ENCODE results near the gene CDH2. TPM values are rescaled to one million over a fixed set of nuclear protein-coding genes. Genes with fewer than 3 reads are reported as not detected.

CDH2 gene
- total RNA-seq, 1 donor from 2014 or later = 363 TPM

DNA sequence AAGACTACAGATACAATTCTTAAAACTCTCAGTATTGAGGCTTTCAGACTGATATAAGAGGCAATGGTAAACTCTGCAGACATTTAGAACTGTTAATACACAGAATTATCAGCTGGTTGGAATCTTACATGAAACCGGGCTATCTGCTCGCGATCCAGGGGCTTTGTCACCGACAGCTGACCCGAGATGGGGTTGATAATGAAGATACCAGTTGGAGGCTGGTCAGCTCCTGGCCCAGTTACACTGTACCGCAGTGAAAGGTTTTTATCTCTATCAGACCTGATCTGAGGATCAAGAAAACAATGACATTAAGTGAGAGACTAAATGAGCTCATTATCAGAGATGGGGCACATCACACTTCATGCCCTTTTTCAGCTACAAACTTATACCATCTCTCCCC, 167.3 kb downstream of the CDH2 start:
- peaks cover 24% of the 10 kb centered on the region for H3K79me2 ChIP-seq (ENCODE audit: insufficient read depth, low read length)
- H4K20me1 ChIP-seq (ENCODE audit: insufficient read depth, low read length) = no peaks in the 10 kb centered on the region
- Mint-ChIP-seq H3K27ac (ENCODE audit: unreplicated experiment) (no peak overlapping the region), H3K4me3 (ENCODE audit: unreplicated experiment) (no peak overlapping the region), H3K27me3 (ENCODE audit: low read depth, unreplicated experiment) (no peaks in the 10 kb centered on the region), H3K9me3 (ENCODE audit: unreplicated experiment) (no peaks in the 10 kb centered on the region), H3K36me3 (ENCODE audit: low read depth, unreplicated experiment) (peaks cover 20% of the 10 kb centered on the region), H3K4me1 (ENCODE audit: low read depth, unreplicated experiment) (peaks cover 19% of the 10 kb centered on the region)
- H3K9me3 ChIP-seq (ENCODE audit: insufficient read depth, low read depth, low read length) = no peaks in the 10 kb centered on the region
- no peak for TF ChIP-seq EZH2 (IDR thresholded peaks at IDR 0.05; ENCODE audit: insufficient read depth, low read length)
- TF ChIP-seq, protein P1, sequence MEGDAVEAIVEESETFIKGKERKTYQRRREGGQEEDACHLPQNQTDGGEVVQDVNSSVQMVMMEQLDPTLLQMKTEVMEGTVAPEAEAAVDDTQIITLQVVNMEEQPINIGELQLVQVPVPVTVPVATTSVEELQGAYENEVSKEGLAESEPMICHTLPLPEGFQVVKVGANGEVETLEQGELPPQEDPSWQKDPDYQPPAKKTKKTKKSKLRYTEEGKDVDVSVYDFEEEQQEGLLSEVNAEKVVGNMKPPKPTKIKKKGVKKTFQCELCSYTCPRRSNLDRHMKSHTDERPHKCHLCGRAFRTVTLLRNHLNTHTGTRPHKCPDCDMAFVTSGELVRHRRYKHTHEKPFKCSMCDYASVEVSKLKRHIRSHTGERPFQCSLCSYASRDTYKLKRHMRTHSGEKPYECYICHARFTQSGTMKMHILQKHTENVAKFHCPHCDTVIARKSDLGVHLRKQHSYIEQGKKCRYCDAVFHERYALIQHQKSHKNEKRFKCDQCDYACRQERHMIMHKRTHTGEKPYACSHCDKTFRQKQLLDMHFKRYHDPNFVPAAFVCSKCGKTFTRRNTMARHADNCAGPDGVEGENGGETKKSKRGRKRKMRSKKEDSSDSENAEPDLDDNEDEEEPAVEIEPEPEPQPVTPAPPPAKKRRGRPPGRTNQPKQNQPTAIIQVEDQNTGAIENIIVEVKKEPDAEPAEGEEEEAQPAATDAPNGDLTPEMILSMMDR (IDR thresholded peaks at IDR 0.05; ENCODE audit: insufficient read depth, low read depth, low read length) = no peak
- H3K27me3 ChIP-seq (ENCODE audit: insufficient read depth, low read length) = no peaks in the 10 kb centered on the region
- H3K4me2 ChIP-seq (ENCODE audit: low read length) = no peak overlapping the region
- peaks cover 43% of the 10 kb centered on the region for H3K36me3 ChIP-seq (ENCODE audit: insufficient read depth, low read length)
- FAIRE-seq = no peak
- H3K9ac ChIP-seq (ENCODE audit: low read length) = no peak overlapping the region
- no peak for DNase-seq (ENCODE audit: low read depth)
- no peak overlapping the region for H3K4me3 ChIP-seq (ENCODE audit: insufficient read depth, low read depth, low read length)
- no peak overlapping the region for H3K27ac ChIP-seq (ENCODE audit: low read depth, low read length)
- peaks cover 16% of the 10 kb centered on the region for H3K4me1 ChIP-seq (ENCODE audit: insufficient read depth, low read length)
- H2AFZ ChIP-seq (ENCODE audit: low read depth, low read length) = no peak overlapping the region

GRCh38 chr18:28007841-28008240, 169.1 kb downstream of the CDH2 start:
- no peaks in the 10 kb centered on the region for H3K27me3 ChIP-seq (ENCODE audit: insufficient read depth, low read length)
- no peak overlapping the region for H3K9ac ChIP-seq (ENCODE audit: low read length)
- H3K9me3 ChIP-seq (ENCODE audit: insufficient read depth, low read depth, low read length) = no peaks in the 10 kb centered on the region
- no peak overlapping the region for H2AFZ ChIP-seq (ENCODE audit: low read depth, low read length)
- H3K27me3 Mint-ChIP-seq (ENCODE audit: low read depth, unreplicated experiment) = no peaks in the 10 kb centered on the region
- peaks cover 27% of the 10 kb centered on the region for H3K36me3 Mint-ChIP-seq (ENCODE audit: low read depth, unreplicated experiment)
- H4K20me1 ChIP-seq (ENCODE audit: insufficient read depth, low read length) = no peaks in the 10 kb centered on the region
- H3K27ac ChIP-seq (ENCODE audit: low read depth, low read length) = no peak overlapping the region
- peaks cover 37% of the 10 kb centered on the region for H3K36me3 ChIP-seq (ENCODE audit: insufficient read depth, low read length)
- DNase-seq (ENCODE audit: low read depth) (peak; percentile 49), FAIRE-seq (no peak)
- peaks cover 16% of the 10 kb centered on the region for H3K79me2 ChIP-seq (ENCODE audit: insufficient read depth, low read length)
- H3K9me3 Mint-ChIP-seq (ENCODE audit: unreplicated experiment) = no peaks in the 10 kb centered on the region
- no peak overlapping the region for H3K4me2 ChIP-seq (ENCODE audit: low read length)
- TF ChIP-seq, protein P1 (IDR thresholded peaks at IDR 0.05; ENCODE audit: insufficient read depth, low read depth, low read length) = no peak
- TF ChIP-seq EZH2 (IDR thresholded peaks at IDR 0.05; ENCODE audit: insufficient read depth, low read length) = no peak
- no peak overlapping the region for H3K4me3 ChIP-seq (ENCODE audit: insufficient read depth, low read depth, low read length)
- peaks cover 16% of the 10 kb centered on the region for H3K4me1 Mint-ChIP-seq (ENCODE audit: low read depth, unreplicated experiment)
- no peak overlapping the region for H3K27ac Mint-ChIP-seq (ENCODE audit: unreplicated experiment)
- H3K4me1 ChIP-seq (ENCODE audit: insufficient read depth, low read length) = peaks cover 14% of the 10 kb centered on the region
- no peak overlapping the region for H3K4me3 Mint-ChIP-seq (ENCODE audit: unreplicated experiment)

- peaks cover 14% of the 10 kb centered on the region for H3K4me1 ChIP-seq (ENCODE audit: insufficient read depth, low read length)
- H3K27me3 ChIP-seq (ENCODE audit: insufficient read depth, low read length) = no peaks in the 10 kb centered on the region
- peaks cover 9% of the 10 kb centered on the region for H3K4me1 Mint-ChIP-seq (ENCODE audit: low read depth, unreplicated experiment)
- no peaks in the 10 kb centered on the region for H4K20me1 ChIP-seq (ENCODE audit: insufficient read depth, low read length)
- no peaks in the 10 kb centered on the region for H3K9me3 ChIP-seq (ENCODE audit: insufficient read depth, low read depth, low read length)
- no peak for TF ChIP-seq EZH2 (IDR thresholded peaks at IDR 0.05; ENCODE audit: insufficient read depth, low read length)
- TF ChIP-seq, protein P1 (IDR thresholded peaks at IDR 0.05; ENCODE audit: insufficient read depth, low read depth, low read length) = no peak
- no peak overlapping the region for H3K4me3 Mint-ChIP-seq (ENCODE audit: unreplicated experiment)
- no peak for DNase-seq (ENCODE audit: low read depth)
- H3K36me3 Mint-ChIP-seq (ENCODE audit: low read depth, unreplicated experiment) = peaks cover 24% of the 10 kb centered on the region
- H3K27ac ChIP-seq (ENCODE audit: low read depth, low read length) = no peak overlapping the region
- FAIRE-seq = peak; percentile 13
- no peak overlapping the region for H3K4me2 ChIP-seq (ENCODE audit: low read length)
- peaks cover 48% of the 10 kb centered on the region for H3K36me3 ChIP-seq (ENCODE audit: insufficient read depth, low read length)
- H3K9ac ChIP-seq (ENCODE audit: low read length) = no peak overlapping the region
- no peaks in the 10 kb centered on the region for H3K9me3 Mint-ChIP-seq (ENCODE audit: unreplicated experiment)
- H2AFZ ChIP-seq (ENCODE audit: low read depth, low read length) = no peak overlapping the region
- H3K79me2 ChIP-seq (ENCODE audit: insufficient read depth, low read length) = peaks cover 10% of the 10 kb centered on the region
- H3K27ac Mint-ChIP-seq (ENCODE audit: unreplicated experiment) = no peak overlapping the region
- no peaks in the 10 kb centered on the region for H3K27me3 Mint-ChIP-seq (ENCODE audit: low read depth, unreplicated experiment)
- H3K4me3 ChIP-seq (ENCODE audit: insufficient read depth, low read depth, low read length) = no peak overlapping the region
Measured at GRCh38 chr18:28005164-28005563, 171.8 kb downstream of the CDH2 start.
